Epithelial cell of esophagus (primary cell): ENCODE results near the gene TMEM125.

Experiments used
- DNase-seq: peaks from one replicate; pipeline ENCODE4 v3.0.0; 2010; ENCODE audit warnings: low read depth
- H3K4me3 ChIP-seq: 2 replicates; pipeline ENCODE4 v1.5.1; 2011; ENCODE audit warnings: mild to moderate bottlenecking, low read length, control low read depth
- TF ChIP-seq, protein P1 (sequence below): IDR thresholded peaks from 2 replicates; pipeline ENCODE4 v1.5.1; 2011; ENCODE audit warnings: low read depth, mild to moderate bottlenecking, low read length, control low read depth, inconsistent platforms; ENCODE audit not compliant: insufficient read depth; ENCODE audit errors: missing control alignments

Gene TMEM125

DNA sequence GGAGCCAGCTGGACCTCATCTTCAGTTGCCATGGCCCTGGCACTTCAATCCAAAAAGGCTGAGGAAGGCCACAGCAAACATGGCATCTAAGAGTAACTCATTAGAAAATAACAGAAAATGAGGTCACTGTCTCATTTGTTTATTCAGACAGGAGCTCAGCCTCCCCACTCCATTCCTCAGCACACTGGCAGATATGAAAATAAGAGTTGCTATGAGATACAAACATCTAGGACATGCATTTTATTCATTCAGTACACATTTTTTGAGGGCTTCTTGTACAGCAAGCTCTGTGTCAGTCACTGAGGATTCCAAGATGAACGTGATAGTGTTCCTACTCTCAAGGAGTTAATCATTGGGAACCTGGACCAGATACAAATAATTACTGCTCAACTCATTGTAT, 32.7 kb upstream of the TMEM125 start:
- DNase-seq, result no peak
- H3K4me3 ChIP-seq, result no peak overlapping the region

DNA sequence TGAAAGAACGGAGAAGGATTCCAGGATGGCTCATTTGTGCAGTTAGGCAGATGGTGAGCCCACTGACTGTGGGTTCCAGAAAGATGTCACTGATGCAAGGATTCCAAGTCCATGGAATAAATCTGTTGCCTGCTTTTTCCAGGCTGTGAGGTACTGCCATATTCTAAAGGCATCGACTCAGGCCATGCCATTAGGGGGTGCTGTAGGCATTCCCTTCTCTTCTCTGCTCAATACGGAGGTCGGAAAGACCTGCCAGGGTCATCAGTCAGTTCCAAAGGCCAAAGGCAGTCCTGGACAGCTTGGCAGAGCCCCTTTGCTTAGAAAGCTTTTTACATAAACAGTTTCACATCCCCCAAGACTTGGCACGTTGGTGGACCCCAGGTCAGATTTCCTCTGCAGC, 31.7 kb upstream of the TMEM125 start:
- TF ChIP-seq, protein P1, sequence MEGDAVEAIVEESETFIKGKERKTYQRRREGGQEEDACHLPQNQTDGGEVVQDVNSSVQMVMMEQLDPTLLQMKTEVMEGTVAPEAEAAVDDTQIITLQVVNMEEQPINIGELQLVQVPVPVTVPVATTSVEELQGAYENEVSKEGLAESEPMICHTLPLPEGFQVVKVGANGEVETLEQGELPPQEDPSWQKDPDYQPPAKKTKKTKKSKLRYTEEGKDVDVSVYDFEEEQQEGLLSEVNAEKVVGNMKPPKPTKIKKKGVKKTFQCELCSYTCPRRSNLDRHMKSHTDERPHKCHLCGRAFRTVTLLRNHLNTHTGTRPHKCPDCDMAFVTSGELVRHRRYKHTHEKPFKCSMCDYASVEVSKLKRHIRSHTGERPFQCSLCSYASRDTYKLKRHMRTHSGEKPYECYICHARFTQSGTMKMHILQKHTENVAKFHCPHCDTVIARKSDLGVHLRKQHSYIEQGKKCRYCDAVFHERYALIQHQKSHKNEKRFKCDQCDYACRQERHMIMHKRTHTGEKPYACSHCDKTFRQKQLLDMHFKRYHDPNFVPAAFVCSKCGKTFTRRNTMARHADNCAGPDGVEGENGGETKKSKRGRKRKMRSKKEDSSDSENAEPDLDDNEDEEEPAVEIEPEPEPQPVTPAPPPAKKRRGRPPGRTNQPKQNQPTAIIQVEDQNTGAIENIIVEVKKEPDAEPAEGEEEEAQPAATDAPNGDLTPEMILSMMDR, result peak; percentile 81

More for the DNA sequence above, 32.7 kb upstream of the TMEM125 start:
- TF ChIP-seq, protein P1, result no peak

DNA sequence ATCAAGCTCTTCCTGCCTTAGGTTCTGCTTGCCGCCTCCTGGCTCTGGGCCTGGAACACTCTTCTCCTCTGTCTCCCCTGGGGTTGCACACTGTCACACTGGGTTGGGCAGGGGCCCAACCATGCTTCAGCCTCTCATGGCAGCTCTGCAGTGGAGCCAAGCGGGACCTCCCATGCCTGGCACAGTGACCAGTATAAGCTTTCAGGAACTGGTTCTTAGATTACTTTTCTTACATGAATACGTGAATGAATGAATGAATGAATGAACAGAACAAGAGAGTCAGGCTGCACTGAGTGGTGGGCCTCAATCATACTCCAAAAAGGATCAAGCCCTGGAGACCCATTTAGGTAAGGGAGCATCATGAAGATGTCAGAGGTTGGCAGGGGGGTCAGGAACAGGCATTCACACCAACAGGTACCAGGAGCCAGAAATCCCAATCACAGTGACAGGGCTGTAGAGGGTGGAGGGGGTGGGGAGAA, 30.8 kb upstream of the TMEM125 start:
- TF ChIP-seq, protein P1, result no peak
- DNase-seq, result no peak
- H3K4me3 ChIP-seq, result no peak overlapping the region

More for the DNA sequence above, 31.7 kb upstream of the TMEM125 start:
- no peak overlapping the region for H3K4me3 ChIP-seq
- peak; percentile 70 for DNase-seq

DNA sequence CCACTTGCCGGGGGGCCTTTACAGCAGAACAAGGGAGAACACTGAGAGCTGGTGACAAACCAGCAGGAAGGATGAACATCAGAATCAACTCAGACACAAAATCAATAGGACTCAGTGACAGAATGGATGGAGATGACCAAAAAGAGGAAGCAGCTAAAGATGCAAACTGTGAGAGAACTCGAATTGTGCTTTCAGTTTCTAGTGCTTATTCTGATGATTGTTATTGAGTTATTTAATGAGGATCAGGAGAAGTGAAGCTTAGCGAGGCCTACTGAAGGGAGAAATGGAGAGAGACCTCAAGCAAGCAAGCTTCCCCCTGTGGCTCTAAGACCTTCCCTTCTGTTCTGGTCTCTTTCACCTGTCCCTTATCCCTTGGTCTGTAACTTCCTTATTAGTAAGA, 30.3 kb upstream of the TMEM125 start:
- TF ChIP-seq, protein P1, result no peak
- DNase-seq, result no peak
- no peak overlapping the region for H3K4me3 ChIP-seq

DNA sequence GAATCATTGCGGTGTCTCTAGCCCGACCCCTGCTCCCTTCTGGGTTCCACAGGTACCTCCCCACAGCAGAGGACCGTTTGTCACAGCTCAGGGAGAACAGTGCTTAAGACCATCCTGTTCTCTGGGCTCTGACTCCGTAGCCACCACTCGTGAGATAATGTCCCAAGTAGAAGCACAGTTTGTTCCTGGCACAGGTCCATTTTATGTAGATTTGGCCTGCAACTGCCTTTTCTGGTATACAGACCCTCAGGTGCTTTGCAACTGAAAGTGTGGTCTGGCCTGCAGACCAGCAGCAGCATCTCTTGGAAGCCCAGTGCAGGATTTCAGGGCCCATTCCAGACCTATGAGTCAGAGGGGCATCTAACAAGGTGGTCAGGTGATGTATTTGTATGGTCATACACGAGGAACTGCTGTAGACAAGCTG, 28.4 kb upstream of the TMEM125 start:
- no peak overlapping the region for H3K4me3 ChIP-seq
- TF ChIP-seq, protein P1, result no peak
- peak; percentile 60 for DNase-seq

DNA sequence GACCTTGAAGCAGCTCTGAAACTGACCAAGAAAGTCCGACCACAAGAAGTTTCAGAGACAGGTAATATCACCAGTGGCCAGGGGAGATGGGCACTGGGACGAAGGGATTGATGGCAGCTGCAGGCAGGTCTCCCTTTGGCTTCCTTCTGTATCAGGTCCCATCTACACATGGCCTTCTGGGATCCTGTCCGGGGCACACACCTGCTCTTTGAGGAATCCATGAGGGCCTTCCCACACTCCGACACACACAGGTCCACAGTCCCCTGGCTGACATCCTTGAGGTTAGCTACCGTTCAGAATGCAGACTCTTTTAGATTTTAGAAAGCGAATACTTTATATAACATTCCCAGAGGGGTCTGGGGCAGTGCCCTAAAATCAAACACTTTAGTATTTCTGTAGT, 26.5 kb upstream of the TMEM125 start:
- H3K4me3 ChIP-seq, result no peak overlapping the region
- no peak for DNase-seq
- TF ChIP-seq, protein P1, result no peak

DNA sequence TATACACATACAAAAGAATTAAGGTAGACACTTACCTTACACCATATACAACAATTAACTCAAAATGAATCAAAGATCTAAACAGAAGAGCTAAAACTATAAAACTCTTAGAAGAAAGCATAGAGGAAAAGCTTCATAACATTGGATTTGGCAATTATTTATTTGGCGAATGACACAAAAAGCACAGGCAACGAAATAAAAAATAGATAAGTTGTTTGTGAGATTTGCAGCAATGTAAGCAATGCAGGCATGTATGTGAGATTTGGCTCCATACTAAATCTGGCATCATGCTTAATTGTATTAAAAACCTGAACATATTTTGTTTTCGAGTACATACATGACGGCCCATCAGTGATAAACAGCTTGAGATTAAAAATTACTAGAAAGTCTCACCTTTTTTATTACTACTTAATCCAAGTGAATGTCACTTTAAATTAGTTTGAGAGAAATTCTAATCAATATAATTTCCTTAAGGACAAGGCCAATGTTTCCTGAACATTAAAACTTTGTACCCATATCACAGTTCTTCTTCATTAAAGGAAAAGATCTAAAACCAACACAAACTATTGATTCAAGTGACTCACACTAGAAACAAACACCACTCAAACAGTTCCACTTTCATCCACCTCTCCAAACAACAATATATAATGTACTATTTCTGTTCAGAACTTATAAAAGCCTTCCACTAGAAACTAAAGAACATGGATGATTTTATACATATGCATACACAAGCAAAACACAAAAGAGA, 23.1 kb upstream of the TMEM125 start:
- no peak for DNase-seq
- TF ChIP-seq, protein P1, result no peak

More for the DNA sequence above, 23.1 kb upstream of the TMEM125 start:
- no peak overlapping the region for H3K4me3 ChIP-seq
